Hepatocyte (in vitro differentiated cells): ENCODE results near the gene CYLD.

Source experiments
- EZH2 ChIP-seq: fragments of 200-600 bp; sonication (generic); IDR thresholded peaks from 2 replicates; pipeline ENCODE4 v1.6.1; 2016; ENCODE audit warnings: antibody characterized with exemption, mild to moderate bottlenecking, borderline replicate concordance
- EZH2phosphoT487 ChIP-seq: fragments of 200-600 bp; sonication (generic); IDR thresholded peaks from one replicate; pipeline ENCODE4 v1.6.1; 2018; ENCODE audit warnings: antibody characterized with exemption, mild to moderate bottlenecking, low read depth, moderate library complexity; ENCODE audit not compliant: unreplicated experiment, severe bottlenecking
- TF ChIP-seq, protein P1 (sequence below): fragments of 200-600 bp; sonication (generic); IDR thresholded peaks from 2 replicates; pipeline ENCODE4 v1.5.1; 2016; ENCODE audit warnings: antibody characterized with exemption, mild to moderate bottlenecking; ENCODE audit not compliant: poor library complexity

DNA sequence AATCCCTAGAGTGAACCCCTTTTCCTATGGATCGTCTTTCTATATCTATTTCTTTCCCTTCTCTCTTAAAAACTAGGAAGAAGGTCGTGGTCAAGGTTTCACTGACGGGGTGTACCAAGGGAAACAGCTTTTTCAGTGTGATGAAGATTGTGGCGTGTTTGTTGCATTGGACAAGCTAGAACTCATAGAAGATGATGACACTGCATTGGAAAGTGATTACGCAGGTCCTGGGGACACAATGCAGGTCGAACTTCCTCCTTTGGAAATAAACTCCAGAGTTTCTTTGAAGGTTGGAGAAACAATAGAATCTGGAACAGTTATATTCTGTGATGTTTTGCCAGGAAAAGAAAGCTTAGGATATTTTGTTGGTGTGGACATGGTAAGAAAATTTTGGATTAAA, 9.6 kb downstream of the CYLD start:
- TF ChIP-seq, protein P1, sequence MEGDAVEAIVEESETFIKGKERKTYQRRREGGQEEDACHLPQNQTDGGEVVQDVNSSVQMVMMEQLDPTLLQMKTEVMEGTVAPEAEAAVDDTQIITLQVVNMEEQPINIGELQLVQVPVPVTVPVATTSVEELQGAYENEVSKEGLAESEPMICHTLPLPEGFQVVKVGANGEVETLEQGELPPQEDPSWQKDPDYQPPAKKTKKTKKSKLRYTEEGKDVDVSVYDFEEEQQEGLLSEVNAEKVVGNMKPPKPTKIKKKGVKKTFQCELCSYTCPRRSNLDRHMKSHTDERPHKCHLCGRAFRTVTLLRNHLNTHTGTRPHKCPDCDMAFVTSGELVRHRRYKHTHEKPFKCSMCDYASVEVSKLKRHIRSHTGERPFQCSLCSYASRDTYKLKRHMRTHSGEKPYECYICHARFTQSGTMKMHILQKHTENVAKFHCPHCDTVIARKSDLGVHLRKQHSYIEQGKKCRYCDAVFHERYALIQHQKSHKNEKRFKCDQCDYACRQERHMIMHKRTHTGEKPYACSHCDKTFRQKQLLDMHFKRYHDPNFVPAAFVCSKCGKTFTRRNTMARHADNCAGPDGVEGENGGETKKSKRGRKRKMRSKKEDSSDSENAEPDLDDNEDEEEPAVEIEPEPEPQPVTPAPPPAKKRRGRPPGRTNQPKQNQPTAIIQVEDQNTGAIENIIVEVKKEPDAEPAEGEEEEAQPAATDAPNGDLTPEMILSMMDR = no peak
- TF ChIP-seq EZH2 = no peak
- TF ChIP-seq EZH2phosphoT487 = no peak
